HG02840 (cell line): ENCODE measurements around the gene PSEN1.

ENCODE experiments used
- ATAC-seq: cut with Tn5 transposase; IDR thresholded peaks from one replicate; pipeline ENCODE4 v1.9.1; 2021; ENCODE audit warnings: mild to moderate bottlenecking, moderate library complexity, moderate number of reproducible peaks; ENCODE audit not compliant: unreplicated experiment, low FRiP score

Gene PSEN1

GRCh38 chr14:73211251-73212040 lies 75.1 kb downstream of the PSEN1 start:
- ATAC-seq, result no peak

- ATAC-seq, result no peak
These were observed 79.7 kb downstream of the PSEN1 start for GRCh38 chr14:73216030-73216429.

GRCh38 chr14:73217411-73217810 lies 81.1 kb downstream of the PSEN1 start:
- ATAC-seq, result no peak

GRCh38 chr14:73220061-73220460 lies 83.8 kb downstream of the PSEN1 start:
- ATAC-seq, result no peak

GRCh38 chr14:73220634-73221033 lies 84.3 kb downstream of the PSEN1 start:
- ATAC-seq, result no peak

GRCh38 chr14:73221945-73222344 lies 85.6 kb downstream of the PSEN1 start:
- ATAC-seq, result no peak

- ATAC-seq, result no peak
These were observed 86.7 kb downstream of the PSEN1 start for GRCh38 chr14:73223049-73223448.

- no peak for ATAC-seq
These were observed 89.2 kb downstream of the PSEN1 start for GRCh38 chr14:73225496-73225895.

GRCh38 chr14:73227812-73228781 lies 91.8 kb downstream of the PSEN1 start:
- no peak for ATAC-seq

GRCh38 chr14:73230051-73230450 lies 93.7 kb downstream of the PSEN1 start:
- no peak for ATAC-seq

- ATAC-seq, result no peak
These were observed 95.9 kb downstream of the PSEN1 start for GRCh38 chr14:73231981-73232851.

GRCh38 chr14:73232984-73233383 lies 96.7 kb downstream of the PSEN1 start:
- ATAC-seq, result no peak

- no peak for ATAC-seq
These were observed 97.3 kb downstream of the PSEN1 start for GRCh38 chr14:73233564-73233963.

- ATAC-seq, result no peak
These were observed 97.7 kb downstream of the PSEN1 start for GRCh38 chr14:73234029-73234428.

- ATAC-seq, result no peak
These were observed 98.5 kb downstream of the PSEN1 start for GRCh38 chr14:73234586-73235394.

- ATAC-seq, result no peak
These were observed 99.3 kb downstream of the PSEN1 start for GRCh38 chr14:73235531-73236155.

GRCh38 chr14:73236157-73236556 lies 99.8 kb downstream of the PSEN1 start:
- no peak for ATAC-seq

- no peak for ATAC-seq
These were observed 100.5 kb downstream of the PSEN1 start for GRCh38 chr14:73236752-73237218.

GRCh38 chr14:73237219-73237785 lies 101.0 kb downstream of the PSEN1 start, which contains the start of gene PAPLN:
PAPLN (plus strand) TSS chr14:73237506; CDS start chr14:73239779, 2,273 bp downstream.
- ATAC-seq, result no peak
